Measurements from ENCODE around the gene THNSL1.

The THNSL1 gene

GRCh38 chr10:25057886-25058285, 41.5 kb downstream of the THNSL1 start:
- Histone ChIP-seq H3K36me3 (ENCODE audit: control insufficient read depth in 2 of 2, insufficient read depth in 1 of 2, low read length in 2 of 2) (no peaks in the 10 kb centered on the region), H3K4me3 (ENCODE audit: low read depth, low read length) (no peak overlapping the region), H3K9me3 (ENCODE audit: control insufficient read depth, insufficient read depth, low read depth, low read length) (no peaks in the 10 kb centered on the region), H3K4me1 (ENCODE audit: control insufficient read depth, insufficient read depth, low read length) (peaks cover 6% of the 10 kb centered on the region; the same call in 1 of the 2 replicates), H3K27ac (ENCODE audit: extremely low read depth, low read depth, low read length) (no peak overlapping the region)
- TF ChIP-seq HOXD13 (CRISPR knock-in tag; IDR thresholded peaks at IDR 0.05; ENCODE audit: borderline replicate concordance): no peak
- TF ChIP-seq GLIS1 (tag by site-specific recombination; IDR thresholded peaks at IDR 0.05): no peak
- TF ChIP-seq ZNF843 (tag by site-specific recombination; IDR thresholded peaks at IDR 0.05): no peak
- TF ChIP-seq TCF7L2 (IDR thresholded peaks at IDR 0.05; ENCODE audit: borderline replicate concordance, low read depth, low read length): no peak
- TF ChIP-seq ZNF791 (tag by site-specific recombination; IDR thresholded peaks at IDR 0.05): no peak
- TF ChIP-seq ZBTB6 (tag by site-specific recombination; IDR thresholded peaks at IDR 0.05): no peak
- TF ChIP-seq MYNN (tag by site-specific recombination; IDR thresholded peaks at IDR 0.05; ENCODE audit: borderline replicate concordance): no peak
- TF ChIP-seq MZF1 (tag by site-specific recombination; IDR thresholded peaks at IDR 0.05; ENCODE audit: borderline replicate concordance): no peak
- TF ChIP-seq ZNF777 (tag by site-specific recombination; IDR thresholded peaks at IDR 0.05; ENCODE audit: borderline replicate concordance): no peak
- no peak for TF ChIP-seq HOXA7 (CRISPR knock-in tag; IDR thresholded peaks at IDR 0.05; ENCODE audit: borderline replicate concordance)
- TF ChIP-seq ZNF600 (tag by site-specific recombination; IDR thresholded peaks at IDR 0.05): no peak
- TF ChIP-seq ZNF366 (tag by site-specific recombination; conservative IDR thresholded peaks at IDR 0.05): no peak
- TF ChIP-seq HOXC10 (CRISPR knock-in tag; IDR thresholded peaks at IDR 0.05): no peak
- TF ChIP-seq TSHZ1 (tag by site-specific recombination; IDR thresholded peaks at IDR 0.05; ENCODE audit: borderline replicate concordance): no peak
- ChIA-PET POLR2A (interaction anchor here (0.6 kb wide), 1 partner anchor 12 kb away, joined by 3 read pairs; no protein-coding TSS in a partner anchor), CTCF (no interaction called here)

- POLR2A ChIA-PET: no interaction called here
- Histone ChIP-seq H3K4me3 (ENCODE audit: low read depth, low read length) (no peak overlapping the region), H3K9me3 (ENCODE audit: control insufficient read depth, insufficient read depth, low read depth, low read length) (no peaks in the 10 kb centered on the region), H3K36me3 (ENCODE audit: control insufficient read depth in 2 of 2, insufficient read depth in 1 of 2, low read length in 2 of 2) (no peaks in the 10 kb centered on the region), H3K27ac (ENCODE audit: extremely low read depth, low read depth, low read length) (no peak overlapping the region), H3K4me1 (ENCODE audit: control insufficient read depth, insufficient read depth, low read length) (peaks cover 6% of the 10 kb centered on the region; the same call in 1 of the 2 replicates)
- CTCF ChIA-PET: interaction anchor here (0.6 to 1.1 kb wide), 2 partner anchors 21 to 33 kb away, joined by 3 read pairs; no protein-coding TSS in a partner anchor
- TF ChIP-seq ZNF112 (tag by site-specific recombination; IDR thresholded peaks at IDR 0.05) (no peak), KLF16 (tag by site-specific recombination; IDR thresholded peaks at IDR 0.05) (no peak), ZNF311 (tag by site-specific recombination; IDR thresholded peaks at IDR 0.05; ENCODE audit: borderline replicate concordance) (no peak), ZNF776 (tag by site-specific recombination; IDR thresholded peaks at IDR 0.05; ENCODE audit: borderline replicate concordance) (no peak), ZNF423 (tag by site-specific recombination; IDR thresholded peaks at IDR 0.05) (no peak), ZNF624 (tag by site-specific recombination; IDR thresholded peaks at IDR 0.05) (no peak), TRIM28 (IDR thresholded peaks at IDR 0.05; ENCODE audit: borderline replicate concordance, low read length) (no peak), ZNF629 (tag by site-specific recombination; IDR thresholded peaks at IDR 0.05) (0 out of 2 replicates have a peak, but pooled peaks have one; percentile 15), SCRT1 (tag by site-specific recombination; IDR thresholded peaks at IDR 0.05; ENCODE audit: borderline replicate concordance) (no peak), ZNF366 (tag by site-specific recombination; conservative IDR thresholded peaks at IDR 0.05) (peak; percentile 51), KLF7 (tag by site-specific recombination; IDR thresholded peaks at IDR 0.05; ENCODE audit: borderline replicate concordance) (no peak), ZNF660 (tag by site-specific recombination; IDR thresholded peaks at IDR 0.05) (peak; percentile 34; the same call in 1 of the 2 replicates), ZNF449 (tag by site-specific recombination; IDR thresholded peaks at IDR 0.05) (peak; percentile 77; the same call in 1 of the 2 replicates), OSR2 (tag by site-specific recombination; IDR thresholded peaks at IDR 0.05) (0 out of 2 replicates have a peak, but pooled peaks have one; percentile 11), ZNF600 (tag by site-specific recombination; IDR thresholded peaks at IDR 0.05) (peak; percentile 94), ZBTB6 (tag by site-specific recombination; IDR thresholded peaks at IDR 0.05) (peak; percentile 53; the same call in 1 of the 2 replicates), KLF8 (tag by site-specific recombination; IDR thresholded peaks at IDR 0.05) (0 out of 2 replicates have a peak, but pooled peaks have one; percentile 27)
Measured at GRCh38 chr10:25059990-25060389, 43.6 kb downstream of the THNSL1 start.
